ENCODE measurements around the gene NAT9. TPM values are rescaled to one million over a fixed set of nuclear protein-coding genes. Genes with fewer than 3 reads are reported as not detected.

Gene NAT9
- total and polyA plus RNA-seq, 2 experiments from 2014 or later: 37.3 to 37.5 TPM

DNA sequence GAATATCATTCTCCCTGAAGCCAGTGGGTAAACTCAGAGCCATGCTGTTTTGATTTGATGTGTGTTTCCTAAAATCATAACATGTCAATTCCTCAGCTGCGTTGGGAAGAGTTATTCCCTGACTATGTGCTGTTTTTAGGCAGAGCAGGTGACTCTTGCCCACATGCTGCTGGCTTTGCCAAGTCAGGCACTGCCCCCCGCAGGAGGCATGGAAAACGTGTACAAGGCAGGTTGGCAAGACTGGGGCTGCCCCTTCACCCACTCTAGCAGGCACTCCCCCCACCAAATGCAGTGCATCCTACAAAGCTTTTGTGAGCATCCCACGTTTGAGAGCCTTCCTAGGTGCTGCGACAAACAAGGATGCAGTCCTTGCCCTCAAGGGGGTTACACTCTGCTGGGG, 38.3 kb upstream of the NAT9 start:
- TF ChIP-seq EZH2 (IDR thresholded peaks at IDR 0.05; ENCODE audit: low read depth, unreplicated experiment) (no peak), CREB1 (CRISPR knock-in tag; IDR thresholded peaks at IDR 0.05; ENCODE audit: low read depth) (no peak), ZNF331 (CRISPR knock-in tag; IDR thresholded peaks at IDR 0.05; ENCODE audit: low read depth) (no peak)
- TF ChIP-seq, protein P1, sequence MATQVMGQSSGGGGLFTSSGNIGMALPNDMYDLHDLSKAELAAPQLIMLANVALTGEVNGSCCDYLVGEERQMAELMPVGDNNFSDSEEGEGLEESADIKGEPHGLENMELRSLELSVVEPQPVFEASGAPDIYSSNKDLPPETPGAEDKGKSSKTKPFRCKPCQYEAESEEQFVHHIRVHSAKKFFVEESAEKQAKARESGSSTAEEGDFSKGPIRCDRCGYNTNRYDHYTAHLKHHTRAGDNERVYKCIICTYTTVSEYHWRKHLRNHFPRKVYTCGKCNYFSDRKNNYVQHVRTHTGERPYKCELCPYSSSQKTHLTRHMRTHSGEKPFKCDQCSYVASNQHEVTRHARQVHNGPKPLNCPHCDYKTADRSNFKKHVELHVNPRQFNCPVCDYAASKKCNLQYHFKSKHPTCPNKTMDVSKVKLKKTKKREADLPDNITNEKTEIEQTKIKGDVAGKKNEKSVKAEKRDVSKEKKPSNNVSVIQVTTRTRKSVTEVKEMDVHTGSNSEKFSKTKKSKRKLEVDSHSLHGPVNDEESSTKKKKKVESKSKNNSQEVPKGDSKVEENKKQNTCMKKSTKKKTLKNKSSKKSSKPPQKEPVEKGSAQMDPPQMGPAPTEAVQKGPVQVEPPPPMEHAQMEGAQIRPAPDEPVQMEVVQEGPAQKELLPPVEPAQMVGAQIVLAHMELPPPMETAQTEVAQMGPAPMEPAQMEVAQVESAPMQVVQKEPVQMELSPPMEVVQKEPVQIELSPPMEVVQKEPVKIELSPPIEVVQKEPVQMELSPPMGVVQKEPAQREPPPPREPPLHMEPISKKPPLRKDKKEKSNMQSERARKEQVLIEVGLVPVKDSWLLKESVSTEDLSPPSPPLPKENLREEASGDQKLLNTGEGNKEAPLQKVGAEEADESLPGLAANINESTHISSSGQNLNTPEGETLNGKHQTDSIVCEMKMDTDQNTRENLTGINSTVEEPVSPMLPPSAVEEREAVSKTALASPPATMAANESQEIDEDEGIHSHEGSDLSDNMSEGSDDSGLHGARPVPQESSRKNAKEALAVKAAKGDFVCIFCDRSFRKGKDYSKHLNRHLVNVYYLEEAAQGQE (IDR thresholded peaks at IDR 0.05; ENCODE audit: unreplicated experiment): no peak
- TF ChIP-seq, protein P2, sequence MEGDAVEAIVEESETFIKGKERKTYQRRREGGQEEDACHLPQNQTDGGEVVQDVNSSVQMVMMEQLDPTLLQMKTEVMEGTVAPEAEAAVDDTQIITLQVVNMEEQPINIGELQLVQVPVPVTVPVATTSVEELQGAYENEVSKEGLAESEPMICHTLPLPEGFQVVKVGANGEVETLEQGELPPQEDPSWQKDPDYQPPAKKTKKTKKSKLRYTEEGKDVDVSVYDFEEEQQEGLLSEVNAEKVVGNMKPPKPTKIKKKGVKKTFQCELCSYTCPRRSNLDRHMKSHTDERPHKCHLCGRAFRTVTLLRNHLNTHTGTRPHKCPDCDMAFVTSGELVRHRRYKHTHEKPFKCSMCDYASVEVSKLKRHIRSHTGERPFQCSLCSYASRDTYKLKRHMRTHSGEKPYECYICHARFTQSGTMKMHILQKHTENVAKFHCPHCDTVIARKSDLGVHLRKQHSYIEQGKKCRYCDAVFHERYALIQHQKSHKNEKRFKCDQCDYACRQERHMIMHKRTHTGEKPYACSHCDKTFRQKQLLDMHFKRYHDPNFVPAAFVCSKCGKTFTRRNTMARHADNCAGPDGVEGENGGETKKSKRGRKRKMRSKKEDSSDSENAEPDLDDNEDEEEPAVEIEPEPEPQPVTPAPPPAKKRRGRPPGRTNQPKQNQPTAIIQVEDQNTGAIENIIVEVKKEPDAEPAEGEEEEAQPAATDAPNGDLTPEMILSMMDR (conservative IDR thresholded peaks at IDR 0.05; ENCODE audit: low read depth in 2 of 2): peak in 1 of 2 experiments; percentile 43; a peak in 2 of 4 replicates

DNA sequence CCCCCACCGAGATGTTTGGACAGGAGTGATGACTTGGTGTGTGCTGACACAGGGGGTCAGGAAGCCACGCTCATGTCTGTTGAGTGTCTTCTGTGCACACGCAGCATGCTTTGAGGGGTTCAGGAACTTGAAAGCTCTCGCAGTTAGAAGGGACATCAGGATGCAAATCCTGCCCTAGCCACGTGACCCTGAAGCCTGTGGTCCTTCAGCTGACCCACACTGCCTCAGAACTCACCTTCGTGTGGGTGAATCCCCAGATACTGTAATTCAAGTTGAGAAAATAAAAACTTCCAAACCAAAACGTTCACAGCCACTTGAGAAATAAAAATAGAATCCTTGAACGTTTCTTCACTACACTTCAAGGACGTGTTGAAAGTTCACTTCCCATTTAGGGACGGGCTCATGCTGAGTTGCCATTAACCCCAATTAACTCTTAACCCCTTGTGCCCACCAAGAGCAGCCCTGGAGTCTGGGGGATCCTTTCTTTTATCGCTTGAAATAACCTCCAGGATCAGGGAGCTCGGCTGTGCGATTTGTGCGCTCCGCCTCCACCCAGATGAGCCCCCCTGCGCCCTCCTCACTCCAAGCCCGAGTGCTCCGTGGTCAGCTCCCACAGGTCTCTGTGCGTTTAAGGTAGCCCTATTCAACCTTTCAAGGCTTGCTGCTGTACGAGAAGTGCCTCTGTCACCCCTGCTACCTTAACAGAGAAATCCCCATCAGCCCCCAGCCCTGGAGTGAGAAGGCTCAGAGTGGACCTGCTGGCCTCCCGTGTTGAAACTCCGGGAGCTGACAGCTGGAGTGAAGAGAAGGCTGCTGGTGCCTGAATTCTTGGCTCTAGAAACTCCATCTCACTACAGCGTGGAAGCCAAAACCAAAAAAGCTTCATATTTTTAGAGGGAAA, 36.2 kb upstream of the NAT9 start:
- Histone ChIP-seq H3K4me3 (no peak overlapping the region), H3K27me3 (ENCODE audit: insufficient read depth) (no peaks in the 10 kb centered on the region), H3K9me2 (ENCODE audit: insufficient read depth) (no peaks in the 10 kb centered on the region), H3F3A (replicated peaks; ENCODE audit: low read depth) (no peaks in the 10 kb centered on the region), H3K27ac (ENCODE audit: low read depth) (no peak overlapping the region), H3K4me2 (no peak overlapping the region), H3K36me3 (ENCODE audit: insufficient read depth) (no peaks in the 10 kb centered on the region), H4K20me1 (replicated peaks; ENCODE audit: insufficient read depth) (peaks cover 15% of the 10 kb centered on the region; the same call in 1 of the 2 replicates), H3K4me1 (ENCODE audit: insufficient read depth) (no peaks in the 10 kb centered on the region), H3K79me2 (replicated peaks; ENCODE audit: insufficient read depth) (no peaks in the 10 kb centered on the region), H2AFZ (no peak overlapping the region)
- Mint-ChIP-seq H3K27ac (no peak overlapping the region), H3K9me3 (no peaks in the 10 kb centered on the region), H3K36me3 (ENCODE audit: low read depth) (peaks cover 3% of the 10 kb centered on the region; the same call in 2 of the 3 replicates), H3K4me3 (no peak overlapping the region), H3K4me1 (no peaks in the 10 kb centered on the region; the same call in 2 of the 3 replicates), H3K27me3 (ENCODE audit: insufficient read depth, low read depth, poor library complexity) (peaks cover 10% of the 10 kb centered on the region)
- ATAC-seq (no peak; the same call in 2 of the 3 replicates), DNase-seq (ENCODE audit: low spot score) (no peak)
- TF ChIP-seq STAT1 (IDR thresholded peaks at IDR 0.05; ENCODE audit: unreplicated experiment) (no peak), ZNF331 (CRISPR knock-in tag; IDR thresholded peaks at IDR 0.05; ENCODE audit: low read depth) (no peak), ZNF114 (CRISPR knock-in tag; IDR thresholded peaks at IDR 0.05) (no peak), JUNB (IDR thresholded peaks at IDR 0.05; ENCODE audit: unreplicated experiment) (no peak), EZH2 (IDR thresholded peaks at IDR 0.05; ENCODE audit: low read depth, unreplicated experiment) (no peak), POLR2AphosphoS5 (IDR thresholded peaks at IDR 0.05; ENCODE audit: low read depth) (no peak), CREB1 (CRISPR knock-in tag; IDR thresholded peaks at IDR 0.05; ENCODE audit: low read depth) (no peak), EZH2phosphoT487 (IDR thresholded peaks at IDR 0.05; ENCODE audit: unreplicated experiment) (no peak)
- TF ChIP-seq, protein P3, sequence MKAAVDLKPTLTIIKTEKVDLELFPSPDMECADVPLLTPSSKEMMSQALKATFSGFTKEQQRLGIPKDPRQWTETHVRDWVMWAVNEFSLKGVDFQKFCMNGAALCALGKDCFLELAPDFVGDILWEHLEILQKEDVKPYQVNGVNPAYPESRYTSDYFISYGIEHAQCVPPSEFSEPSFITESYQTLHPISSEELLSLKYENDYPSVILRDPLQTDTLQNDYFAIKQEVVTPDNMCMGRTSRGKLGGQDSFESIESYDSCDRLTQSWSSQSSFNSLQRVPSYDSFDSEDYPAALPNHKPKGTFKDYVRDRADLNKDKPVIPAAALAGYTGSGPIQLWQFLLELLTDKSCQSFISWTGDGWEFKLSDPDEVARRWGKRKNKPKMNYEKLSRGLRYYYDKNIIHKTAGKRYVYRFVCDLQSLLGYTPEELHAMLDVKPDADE (IDR thresholded peaks at IDR 0.05): no peak
- TF ChIP-seq, protein P2 (conservative IDR thresholded peaks at IDR 0.05; ENCODE audit: low read depth in 2 of 2): no peak

More for the DNA sequence above, 38.3 kb upstream of the NAT9 start:
- no peak for DNase-seq (ENCODE audit: low spot score)
- no peaks in the 10 kb centered on the region for H3K27me3 ChIP-seq (ENCODE audit: insufficient read depth)
- peaks cover 15% of the 10 kb centered on the region for H3K27me3 Mint-ChIP-seq (ENCODE audit: insufficient read depth, low read depth, poor library complexity)
- H3K36me3 ChIP-seq (ENCODE audit: insufficient read depth): no peaks in the 10 kb centered on the region
- ATAC-seq: no peak
- H3K4me2 ChIP-seq: no peak overlapping the region
- H3F3A ChIP-seq (replicated peaks; ENCODE audit: low read depth): no peaks in the 10 kb centered on the region
- no peaks in the 10 kb centered on the region for H3K9me2 ChIP-seq (ENCODE audit: insufficient read depth)
- no peaks in the 10 kb centered on the region; the same call in 1 of the 3 replicates for H3K36me3 Mint-ChIP-seq (ENCODE audit: low read depth)
- no peaks in the 10 kb centered on the region for H3K79me2 ChIP-seq (replicated peaks; ENCODE audit: insufficient read depth)
- H3K4me1 Mint-ChIP-seq: peaks cover 4% of the 10 kb centered on the region
- no peak overlapping the region for H3K4me3 ChIP-seq
- H2AFZ ChIP-seq: no peak overlapping the region
- no peak overlapping the region for H3K27ac Mint-ChIP-seq
- no peaks in the 10 kb centered on the region for H3K4me1 ChIP-seq (ENCODE audit: insufficient read depth)
- peaks cover 12% of the 10 kb centered on the region for H4K20me1 ChIP-seq (replicated peaks; ENCODE audit: insufficient read depth)
- no peak overlapping the region for H3K4me3 Mint-ChIP-seq
- no peak overlapping the region for H3K27ac ChIP-seq (ENCODE audit: low read depth)
- no peaks in the 10 kb centered on the region for H3K9me3 Mint-ChIP-seq
